Tibial artery (tissue), 4 donors: Measurements from ENCODE around the gene TRUB1.

ENCODE experiments used
- DNase-seq, 2 donors: peaks; one replicate each; pipeline ENCODE4 v3.0.0-alpha.2; 2019
- H3K27ac ChIP-seq, 2 donors: fragments of 200-600 bp; sonication (generic) in 1 of 2; 1 replicate in 1 of 2; 2 replicates in 1 of 2; pipeline ENCODE4 v1.5.1; 2018 to 2019; ENCODE audit warnings: mild to moderate bottlenecking in 1 of 2
- H3K27me3 ChIP-seq, 2 donors: fragments of 200-600 bp; sonication (generic) in 1 of 2; one replicate each; pipeline versions ENCODE4 v1.5.1 to v1.6.0; 2016 to 2019
- H3K36me3 ChIP-seq, 3 donors: fragments of 200-600 bp; sonication (generic) in 2 of 3; one replicate each; pipeline ENCODE4 v1.5.1; 2016 to 2019; ENCODE audit warnings: mild to moderate bottlenecking in 2 of 3
- H3K4me1 ChIP-seq, 4 donors: fragments of 200-600 bp; sonication (generic) in 2 of 4; 1 replicate in 3 of 4; 2 replicates in 1 of 4; pipeline ENCODE4 v1.5.1; 2016 to 2019
- H3K4me3 ChIP-seq, 2 donors: fragments of 200-600 bp; sonication (generic) in 1 of 2; 1 replicate in 1 of 2; 2 replicates in 1 of 2; pipeline ENCODE4 v1.5.1; 2018 to 2019; ENCODE audit warnings: mild to moderate bottlenecking in 2 of 2
- H3K9me3 ChIP-seq, 3 donors: fragments of 200-600 bp; sonication (generic) in 1 of 3; one replicate each; pipeline ENCODE4 v1.5.1; 2016 to 2019
- intact Hi-C: fragments of 100-400 bp; cut with DNase I; formaldehyde crosslinking; loops from one replicate; pipeline ENCODE4 v1.15.0; 2023; ENCODE audit warnings: low total_unique reads
- TF ChIP-seq, protein P1 (sequence below), 2 experiments: fragments of 200-600 bp in 1 of 2; fragments of 450-650 bp in 1 of 2; IDR thresholded peaks; one replicate each; pipeline ENCODE4 v1.5.1; 2017 to 2019; ENCODE audit warnings: antibody characterized with exemption in 2 of 2, mild to moderate bottlenecking in 1 of 2, moderate library complexity in 1 of 2

The TRUB1 gene

DNA sequence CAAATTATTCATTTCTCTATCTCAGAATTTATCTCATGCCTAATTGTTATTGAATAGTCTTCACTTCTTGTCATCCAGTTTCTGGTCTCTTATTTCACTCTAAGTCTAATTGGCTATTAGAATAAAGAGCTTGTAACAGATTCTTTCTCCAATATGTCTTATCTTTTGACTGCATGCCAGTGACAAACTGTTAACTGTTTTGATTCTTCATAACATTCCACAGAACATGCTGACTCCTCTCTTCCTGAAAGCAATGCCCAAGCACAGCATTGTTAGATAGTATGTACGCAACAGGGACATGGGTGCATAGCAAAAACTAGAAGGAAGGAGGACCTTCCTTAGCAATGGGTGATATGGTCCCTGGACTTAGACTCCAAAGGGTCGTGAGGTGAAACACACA lies 65.4 kb downstream of the TRUB1 start:
- H3K27me3 ChIP-seq, result no peaks in the 10 kb centered on the region
- no peaks in the 10 kb centered on the region for H3K4me1 ChIP-seq
- H3K9me3 ChIP-seq, result no peaks in the 10 kb centered on the region
- no peak overlapping the region for H3K27ac ChIP-seq
- no peaks in the 10 kb centered on the region for H3K36me3 ChIP-seq
- intact Hi-C loops, result no loop called here
- TF ChIP-seq, protein P1, sequence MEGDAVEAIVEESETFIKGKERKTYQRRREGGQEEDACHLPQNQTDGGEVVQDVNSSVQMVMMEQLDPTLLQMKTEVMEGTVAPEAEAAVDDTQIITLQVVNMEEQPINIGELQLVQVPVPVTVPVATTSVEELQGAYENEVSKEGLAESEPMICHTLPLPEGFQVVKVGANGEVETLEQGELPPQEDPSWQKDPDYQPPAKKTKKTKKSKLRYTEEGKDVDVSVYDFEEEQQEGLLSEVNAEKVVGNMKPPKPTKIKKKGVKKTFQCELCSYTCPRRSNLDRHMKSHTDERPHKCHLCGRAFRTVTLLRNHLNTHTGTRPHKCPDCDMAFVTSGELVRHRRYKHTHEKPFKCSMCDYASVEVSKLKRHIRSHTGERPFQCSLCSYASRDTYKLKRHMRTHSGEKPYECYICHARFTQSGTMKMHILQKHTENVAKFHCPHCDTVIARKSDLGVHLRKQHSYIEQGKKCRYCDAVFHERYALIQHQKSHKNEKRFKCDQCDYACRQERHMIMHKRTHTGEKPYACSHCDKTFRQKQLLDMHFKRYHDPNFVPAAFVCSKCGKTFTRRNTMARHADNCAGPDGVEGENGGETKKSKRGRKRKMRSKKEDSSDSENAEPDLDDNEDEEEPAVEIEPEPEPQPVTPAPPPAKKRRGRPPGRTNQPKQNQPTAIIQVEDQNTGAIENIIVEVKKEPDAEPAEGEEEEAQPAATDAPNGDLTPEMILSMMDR (IDR thresholded peaks at IDR 0.05), result no peak
- DNase-seq, result no peak
- no peak overlapping the region for H3K4me3 ChIP-seq

DNA sequence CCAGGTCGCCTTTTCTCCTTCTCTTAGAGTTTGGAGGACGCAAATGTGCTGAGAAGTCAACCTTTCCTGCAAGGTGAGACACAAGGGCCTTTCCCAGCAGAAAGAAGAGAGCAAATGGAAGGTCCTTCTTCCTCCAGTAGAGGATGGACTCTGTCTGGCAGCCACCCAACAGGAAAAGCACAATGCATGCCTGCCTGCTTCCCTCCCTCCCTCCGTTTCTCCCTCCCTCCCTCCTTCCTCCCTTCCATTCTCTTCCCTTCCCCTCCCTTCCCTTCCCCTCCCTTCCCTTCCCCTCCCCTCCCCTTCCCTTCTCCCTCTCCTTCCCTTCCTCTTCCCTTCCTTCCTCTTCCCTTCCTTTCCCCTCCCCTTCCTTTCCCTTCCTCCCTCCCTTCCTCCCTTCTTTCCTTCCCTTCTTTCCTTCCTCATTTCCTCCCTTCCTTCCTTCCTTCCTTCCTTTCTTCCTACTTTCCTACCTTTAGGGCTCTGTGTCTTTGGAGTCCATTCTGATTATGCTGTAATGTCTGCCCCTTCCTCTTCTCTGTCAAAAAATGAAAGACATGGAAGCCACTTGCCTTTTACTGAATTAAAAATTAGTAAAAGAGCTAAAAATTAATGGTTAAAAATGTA lies 66.4 kb downstream of the TRUB1 start:
- no peaks in the 10 kb centered on the region for H3K27me3 ChIP-seq
- H3K4me3 ChIP-seq, result no peak overlapping the region
- TF ChIP-seq, protein P1 (IDR thresholded peaks at IDR 0.05), result no peak
- DNase-seq, result no peak
- H3K4me1 ChIP-seq, result no peaks in the 10 kb centered on the region
- no peaks in the 10 kb centered on the region for H3K36me3 ChIP-seq
- no peak overlapping the region for H3K27ac ChIP-seq
- H3K9me3 ChIP-seq, result no peaks in the 10 kb centered on the region
- intact Hi-C loops, result no loop called here

DNA sequence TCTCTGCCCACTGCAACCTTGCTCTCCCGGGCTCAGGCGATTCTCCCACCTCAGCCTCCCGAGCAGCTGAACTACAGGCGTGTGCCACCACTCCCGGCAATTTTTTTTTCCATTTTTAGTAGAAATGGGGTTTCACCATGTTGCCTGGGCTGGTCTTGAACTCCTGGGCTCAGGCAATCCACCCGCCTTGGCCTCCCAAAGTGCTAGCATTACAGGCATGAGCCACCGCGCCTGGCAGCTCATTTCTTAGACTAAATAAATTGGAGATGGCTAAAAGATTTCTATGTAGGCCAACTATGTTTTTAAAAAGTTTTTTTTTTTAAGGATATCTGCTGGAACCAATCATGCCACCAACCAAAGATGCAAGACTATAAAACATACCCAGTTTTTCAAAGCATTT lies 67.8 kb downstream of the TRUB1 start:
- TF ChIP-seq, protein P1 (IDR thresholded peaks at IDR 0.05), result no peak
- H3K4me3 ChIP-seq, result no peak overlapping the region
- H3K27me3 ChIP-seq, result no peaks in the 10 kb centered on the region
- no peak for DNase-seq
- intact Hi-C loops, result no loop called here
- H3K4me1 ChIP-seq, result no peaks in the 10 kb centered on the region
- H3K9me3 ChIP-seq, result no peaks in the 10 kb centered on the region
- H3K36me3 ChIP-seq, result no peaks in the 10 kb centered on the region
- H3K27ac ChIP-seq, result no peak overlapping the region

DNA sequence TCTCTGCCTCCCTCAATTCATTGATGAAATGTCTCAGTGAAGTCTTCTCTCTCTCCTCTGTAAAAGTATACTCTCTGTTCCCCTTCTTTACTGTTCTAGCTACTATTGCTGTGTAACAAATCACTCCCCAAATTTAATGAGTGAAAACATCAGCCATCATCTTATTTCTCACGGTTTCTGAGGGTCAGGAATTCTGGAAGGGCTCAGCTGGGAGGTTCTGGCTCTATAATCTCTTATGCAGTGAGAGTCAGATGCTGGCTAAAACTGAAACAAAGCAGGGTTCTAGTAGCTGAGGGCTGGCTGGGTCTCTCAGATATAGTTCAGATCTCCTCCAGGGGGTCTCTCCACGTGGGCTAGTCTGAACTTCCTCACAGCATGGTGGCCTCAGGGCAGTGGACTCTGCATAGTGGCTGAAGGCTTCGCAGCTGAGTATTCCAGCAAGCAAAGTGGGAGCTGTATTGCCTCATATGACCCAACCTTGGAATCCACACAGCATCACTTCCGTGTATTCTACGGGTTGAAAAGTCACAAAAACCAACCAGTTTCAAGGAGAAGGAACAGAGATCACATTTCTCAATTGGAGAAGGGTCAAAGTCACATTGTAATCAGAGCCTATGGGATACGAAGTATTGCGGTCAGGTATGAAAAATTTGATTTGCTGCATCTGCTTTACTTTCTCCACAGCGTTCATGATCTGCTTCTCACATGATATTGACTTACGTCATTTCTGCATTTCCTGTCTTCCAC lies 80.4 kb downstream of the TRUB1 start:
- Histone ChIP-seq H3K27ac (no peak overlapping the region), H3K36me3 (no peaks in the 10 kb centered on the region), H3K27me3 (no peaks in the 10 kb centered on the region), H3K4me3 (no peak overlapping the region), H3K9me3 (no peaks in the 10 kb centered on the region), H3K4me1 (no peaks in the 10 kb centered on the region)
- intact Hi-C loops, result no loop called here
- TF ChIP-seq, protein P1 (IDR thresholded peaks at IDR 0.05), result no peak
- no peak for DNase-seq

DNA sequence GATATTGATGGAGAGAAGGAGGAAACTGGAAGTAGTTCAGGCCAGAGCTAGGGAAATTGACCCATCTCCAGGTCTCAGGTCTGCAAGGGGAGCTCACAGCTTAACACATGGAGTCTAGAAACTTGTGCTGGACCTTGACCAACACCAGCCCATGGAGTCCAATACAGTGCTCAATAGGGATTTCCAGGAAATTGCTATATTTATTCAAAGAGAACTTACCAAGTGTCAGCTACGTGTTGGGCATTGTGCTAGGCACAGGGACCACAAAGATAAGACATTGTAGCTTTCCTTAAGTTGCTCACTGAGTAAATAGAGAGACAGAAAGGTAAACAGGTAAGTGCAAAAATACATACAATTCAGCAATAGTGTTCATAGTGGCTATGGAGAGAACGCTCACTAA lies 82.5 kb downstream of the TRUB1 start:
- TF ChIP-seq, protein P1 (IDR thresholded peaks at IDR 0.05), result no peak
- Histone ChIP-seq H3K36me3 (no peaks in the 10 kb centered on the region), H3K9me3 (no peaks in the 10 kb centered on the region), H3K27ac (no peak overlapping the region), H3K27me3 (no peaks in the 10 kb centered on the region), H3K4me3 (no peak overlapping the region), H3K4me1 (no peaks in the 10 kb centered on the region)
- intact Hi-C loops, result no loop called here
- DNase-seq, result no peak
